ENCODE data around the gene ANG.

DNA sequence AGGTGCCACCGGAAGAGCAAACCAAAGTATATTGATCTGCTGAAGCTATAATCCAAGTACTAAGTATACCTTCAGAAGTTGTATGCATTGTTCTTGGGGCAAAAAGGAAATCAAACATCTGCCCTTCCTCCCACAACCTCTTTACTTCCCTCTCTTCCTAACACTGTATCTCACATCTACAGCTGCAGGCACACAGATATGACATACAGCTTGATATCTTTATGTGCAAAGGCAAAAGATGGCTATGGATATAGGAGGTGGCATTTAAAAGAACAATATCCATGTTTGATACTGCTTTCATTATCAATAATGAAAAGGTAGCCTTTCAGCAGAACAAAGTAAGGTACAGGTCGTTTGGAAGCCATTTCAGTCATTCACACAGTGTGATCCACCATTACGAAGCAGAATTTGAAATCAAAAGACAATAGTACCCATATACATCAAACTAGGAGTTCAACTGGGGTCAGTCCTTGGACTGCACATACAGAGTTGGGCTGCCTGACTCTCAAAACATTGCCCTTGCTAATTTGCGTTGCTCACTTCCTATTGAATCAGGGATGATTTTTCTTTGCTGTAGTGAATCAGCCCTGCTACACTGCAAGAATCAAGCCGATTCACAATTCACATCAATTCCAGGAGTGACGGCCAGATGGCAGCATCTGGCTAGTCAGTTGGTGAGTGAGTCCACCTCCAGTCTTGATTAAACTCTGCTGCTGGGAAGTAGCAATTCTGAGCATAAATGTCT is 8.9 kb downstream of the ANG start:
- TF ChIP-seq, protein P1, sequence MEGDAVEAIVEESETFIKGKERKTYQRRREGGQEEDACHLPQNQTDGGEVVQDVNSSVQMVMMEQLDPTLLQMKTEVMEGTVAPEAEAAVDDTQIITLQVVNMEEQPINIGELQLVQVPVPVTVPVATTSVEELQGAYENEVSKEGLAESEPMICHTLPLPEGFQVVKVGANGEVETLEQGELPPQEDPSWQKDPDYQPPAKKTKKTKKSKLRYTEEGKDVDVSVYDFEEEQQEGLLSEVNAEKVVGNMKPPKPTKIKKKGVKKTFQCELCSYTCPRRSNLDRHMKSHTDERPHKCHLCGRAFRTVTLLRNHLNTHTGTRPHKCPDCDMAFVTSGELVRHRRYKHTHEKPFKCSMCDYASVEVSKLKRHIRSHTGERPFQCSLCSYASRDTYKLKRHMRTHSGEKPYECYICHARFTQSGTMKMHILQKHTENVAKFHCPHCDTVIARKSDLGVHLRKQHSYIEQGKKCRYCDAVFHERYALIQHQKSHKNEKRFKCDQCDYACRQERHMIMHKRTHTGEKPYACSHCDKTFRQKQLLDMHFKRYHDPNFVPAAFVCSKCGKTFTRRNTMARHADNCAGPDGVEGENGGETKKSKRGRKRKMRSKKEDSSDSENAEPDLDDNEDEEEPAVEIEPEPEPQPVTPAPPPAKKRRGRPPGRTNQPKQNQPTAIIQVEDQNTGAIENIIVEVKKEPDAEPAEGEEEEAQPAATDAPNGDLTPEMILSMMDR (IDR thresholded peaks at IDR 0.05) = peak; percentile 57 to 68 (median 64)
- TF ChIP-seq POLR2A (IDR thresholded peaks at IDR 0.05) = no peak

Measured in right lobe of liver (tissue), 4 donors.